K562 (cell line): ENCODE measurements around the gene HLF. TPM values are rescaled to one million over a fixed set of nuclear protein-coding genes. Genes with fewer than 3 reads are reported as not detected.

Source experiments
- ATAC-seq: fragments of 200-7000 bp; cut with Tn5 transposase; 3 replicates; pipeline ENCODE4 v1.9.1; 2020; ENCODE audit warnings: moderate library complexity
- BruUV-seq: library from RNA; stranded (reverse); fragments of 400-500 nt; replicated peaks from 2 replicates; lab custom pipeline; 2021; lab: Mats Ljungman, UMichigan
- CTCF ChIA-PET: fragments of 300-600 bp; formaldehyde crosslinking; extraction: SDS; loops from one replicate; lab custom pipeline; 2021; ENCODE audit warnings: low intra/inter-chr PET ratio; lab: Yijun Ruan, JAX
- POLR2A ChIA-PET: fragments of 300-600, 350-650 bp; sonication (Branson Sonifier 250); formaldehyde crosslinking; extraction: SDS; loops from one replicate; lab custom pipeline; 2021; ENCODE audit warnings: antibody characterized with exemption, inconsistent platforms; lab: Yijun Ruan, JAX
- DNase-seq, 4 experiments: peaks; one replicate each; pipeline versions ENCODE4 v3.0.0 to v3.0.0-alpha.2; 2011 to 2018; ENCODE audit warnings: low spot score in 3 of 4, mixed read lengths in 3 of 4; ENCODE audit errors: extremely low read depth in 1 of 4
- FAIRE-seq: peaks from 2 replicates; lab custom pipeline; 2011; peaks lifted over from hg19 to GRCh38; lab: Jason Lieb, UNC
- H2AFZ ChIP-seq: 2 replicates; pipeline ENCODE4 v1.6.0; 2011; ENCODE audit warnings: low read depth, low read length, control low read depth, inconsistent platforms
- H3K27ac ChIP-seq: fragments of 200-600 bp; 3 replicates; pipeline ENCODE4 v1.8.0; 2011; ENCODE audit warnings: low read depth, mild to moderate bottlenecking, control low read depth, inconsistent platforms, low read length, moderate library complexity, mixed read lengths; ENCODE audit errors: extremely low read depth
- H3K27me3 ChIP-seq, 2 experiments: fragments of 300-600 bp in 1 of 2; 2 replicates in 1 of 2; 3 replicates in 1 of 2; pipeline versions ENCODE4 v1.6.0 to v1.8.0; 2011; ENCODE audit warnings: inconsistent platforms in 2 of 2, low read length in 2 of 2, mild to moderate bottlenecking in 1 of 2, mixed read lengths in 1 of 2, moderate library complexity in 1 of 2; ENCODE audit not compliant: control insufficient read depth in 2 of 2, insufficient read depth in 2 of 2
- H3K36me3 ChIP-seq: fragments of 300-600 bp; 3 replicates; pipeline ENCODE4 v1.8.0; 2011; ENCODE audit warnings: mild to moderate bottlenecking, low read length, inconsistent platforms; ENCODE audit not compliant: control insufficient read depth, insufficient read depth
- H3K4me1 ChIP-seq, 2 experiments: fragments of 200-600 bp in 1 of 2; replicated peaks in 1 of 2; 2 replicates in 1 of 2; 3 replicates in 1 of 2; pipeline versions ENCODE4 v1.5.1 to v1.8.0; 2011; ENCODE audit warnings: inconsistent platforms in 2 of 2, low read length in 2 of 2, mild to moderate bottlenecking in 1 of 2, mixed read lengths in 1 of 2, moderate library complexity in 1 of 2; ENCODE audit not compliant: control insufficient read depth in 2 of 2, insufficient read depth in 2 of 2
- H3K4me2 ChIP-seq: 2 replicates; pipeline ENCODE4 v1.6.1; 2011; ENCODE audit warnings: low read length, control low read depth, inconsistent platforms, mixed read lengths; ENCODE audit not compliant: insufficient read depth
- H3K4me3 ChIP-seq: fragments of 200-600 bp; sonication (generic), shearing (Covaris generic); 2 replicates; pipeline ENCODE4 v1.5.1; 2016; ENCODE audit warnings: control low read depth, inconsistent platforms
- H3K79me2 ChIP-seq: fragments of 200-600 bp; 3 replicates; pipeline ENCODE4 v1.8.0; 2011; ENCODE audit warnings: low read length, inconsistent platforms; ENCODE audit not compliant: control insufficient read depth, insufficient read depth
- H3K9ac ChIP-seq, 2 experiments: 2 replicates each; pipeline versions ENCODE4 v1.6.0 to v1.6.1; 2011; ENCODE audit warnings: low read depth in 2 of 2, low read length in 2 of 2, control low read depth in 1 of 2, inconsistent platforms in 1 of 2, mild to moderate bottlenecking in 1 of 2, mixed read lengths in 1 of 2; ENCODE audit not compliant: insufficient read depth in 1 of 2
- H3K9me1 ChIP-seq: one replicate; pipeline ENCODE4 v1.6.0; 2011; ENCODE audit warnings: inconsistent platforms, mild to moderate bottlenecking, low read length, moderate library complexity; ENCODE audit not compliant: control insufficient read depth, insufficient read depth
- H3K9me3 ChIP-seq: replicated peaks from 2 replicates; pipeline ENCODE4 v1.5.1; 2011; ENCODE audit warnings: low read depth, low read length, inconsistent platforms; ENCODE audit not compliant: control insufficient read depth, insufficient read depth
- H4K20me1 ChIP-seq: replicated peaks from 2 replicates; pipeline ENCODE4 v1.6.1; 2011; ENCODE audit warnings: low read length, inconsistent platforms, mixed read lengths; ENCODE audit not compliant: control insufficient read depth, insufficient read depth
- ATF7 ChIP-seq: fragments of 450-650 bp; IDR thresholded peaks from 2 replicates; pipeline ENCODE4 v1.7.1; 2014; ENCODE audit warnings: mild to moderate bottlenecking, moderate library complexity
- HDGF ChIP-seq: fragments of 450-650 bp; IDR thresholded peaks from 2 replicates; pipeline ENCODE4 v1.6.1; 2016
- JUND ChIP-seq, 2 experiments: IDR thresholded peaks; 2 replicates in 1 of 2; 3 replicates in 1 of 2; pipeline ENCODE4 v1.6.1; 2011; ENCODE audit warnings: borderline replicate concordance in 2 of 2, low read depth in 2 of 2, low read length in 2 of 2, improper control_type of control experiment in 1 of 2, missing biosample characterization in 1 of 2, missing genetic modification characterization in 1 of 2, missing genetic modification reagents in 1 of 2
- RNF2 ChIP-seq: sonication (generic); IDR thresholded peaks from 2 replicates; pipeline ENCODE4 v1.6.1; 2016
- WGBS: fragments of 100-300 bp; shearing (Covaris generic); methylation state at CpG from one replicate; pipeline ENCODE4 v1.1.6; 2016; ENCODE audit warnings: low coverage, mixed read lengths; ENCODE audit not compliant: insufficient coverage; ENCODE audit errors: missing lambda C conversion rate; 5-methylcytosine and 5-hydroxymethylcytosine counted together
- in situ Hi-C: fragments of 300-500 bp; cut with MboI; formaldehyde crosslinking; loops from 4 replicates; pipeline ENCODE4 v1.15.0; 2018; ENCODE audit warnings: inconsistent platforms, mixed read lengths
- intact Hi-C: fragments of 100-400 bp; cut with micrococcal nuclease; formaldehyde crosslinking; loops from 2 replicates; pipeline ENCODE4 v1.14.2; 2022
- polyA plus RNA-seq, 8 experiments: library from polyadenylated mRNA; depleted of rRNA in 4 of 8; stranded (reverse) in 5 of 8; unstranded in 3 of 8; fragments of >200 nt; fragmentation: Nextera tagmentation in 2 of 8; fragmentation: Illumina TruSeq in 1 of 8; extraction: Ambion mirVana in 2 of 8; extraction: Trizol in 1 of 8; gene quantifications; 2 replicates each; pipeline versions ENCODE4 v1.2.1 to v1.2.3, GENCODE V29; 2011 to 2014; ENCODE audit warnings: inconsistent platforms in 1 of 8, missing spikeins in 1 of 8
- total RNA-seq, 7 experiments: library from RNA; depleted of rRNA in 6 of 7; stranded (reverse); fragments of >200 nt in 6 of 7; fragmentation: Illumina TruSeq in 2 of 7; extraction: Trizol in 2 of 7; gene quantifications; 2 replicates each; pipeline versions ENCODE4 v1.2.1 to v1.2.3, GENCODE V29; 2011 to 2021; ENCODE audit warnings: low replicate concordance in 1 of 7
- TF ChIP-seq, protein P1 (sequence below), 2 experiments: fragments of 450-650 bp in 1 of 2; sonication (generic) in 1 of 2; formaldehyde crosslinking in 1 of 2; IDR thresholded peaks in 1 of 2; conservative IDR thresholded peaks in 1 of 2; 2 replicates each; pipeline versions ENCODE4 v1.6.1 to v1.8.1; 2016 to 2023; ENCODE audit warnings: mild to moderate bottlenecking in 2 of 2, moderate library complexity in 2 of 2, inconsistent platforms in 1 of 2, missing genetic modification reagents in 1 of 2

HLF gene
- total and polyA plus RNA-seq, 9 of the 15 experiments (the other 6 are each of a cell fraction or from before 2014, with no cell fraction given) = 0.03 to 0.24 (median 0.09) TPM

DNA sequence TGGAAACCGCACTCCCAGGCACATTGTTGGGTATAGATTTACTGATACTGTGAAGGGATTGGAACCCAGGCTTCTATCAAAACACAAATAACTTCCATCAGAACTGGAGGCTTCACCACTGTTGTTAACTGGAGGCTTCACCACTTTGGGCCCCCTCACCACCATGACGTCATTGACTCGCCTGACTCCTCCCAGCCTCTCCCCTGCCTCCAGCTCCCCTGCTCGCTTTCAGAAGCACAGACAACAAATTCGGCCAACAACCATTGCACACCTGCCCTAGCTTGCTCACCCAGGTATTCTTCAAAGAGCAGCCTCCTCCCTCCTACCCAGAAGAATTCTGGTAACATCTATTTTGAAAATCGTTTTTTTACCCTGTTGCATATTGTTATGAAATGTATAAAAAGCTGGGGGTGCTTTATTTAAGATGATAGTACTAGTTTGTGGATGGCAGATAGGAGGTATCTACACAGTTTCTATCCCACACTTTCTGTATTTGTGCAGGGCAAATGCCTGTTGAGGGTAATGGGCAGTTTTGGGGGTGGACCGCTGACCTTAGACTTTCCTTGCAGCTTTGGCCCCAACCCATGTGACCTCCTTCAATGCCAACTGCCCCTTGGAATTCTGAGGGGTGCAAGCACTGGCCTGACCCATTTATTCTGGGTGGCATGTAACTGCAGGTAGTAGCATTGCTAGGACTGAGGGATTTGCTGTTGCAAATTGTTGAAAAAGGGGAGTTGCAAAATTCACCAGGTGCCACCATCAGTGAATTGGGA is 54.1 kb downstream of the HLF start:
- no peak for TF ChIP-seq JUND (IDR thresholded peaks at IDR 0.05; ENCODE audit: borderline replicate concordance, low read depth, low read length)
- 0 out of 3 replicates have a peak, but pooled peaks have one; percentile 14 for TF ChIP-seq JUND (tag; IDR thresholded peaks at IDR 0.05; ENCODE audit: borderline replicate concordance, low read depth, low read length)
- TF ChIP-seq RNF2 = no peak
- peak; percentile 87 for TF ChIP-seq ATF7
- TF ChIP-seq, protein P1, sequence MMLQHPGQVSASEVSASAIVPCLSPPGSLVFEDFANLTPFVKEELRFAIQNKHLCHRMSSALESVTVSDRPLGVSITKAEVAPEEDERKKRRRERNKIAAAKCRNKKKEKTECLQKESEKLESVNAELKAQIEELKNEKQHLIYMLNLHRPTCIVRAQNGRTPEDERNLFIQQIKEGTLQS (IDR thresholded peaks at IDR 0.05) = peak; percentile 71
- TF ChIP-seq, protein P1 (CRISPR knock-in tag; conservative IDR thresholded peaks at IDR 0.05) = no peak
- TF ChIP-seq HDGF = no peak
- Histone ChIP-seq H3K27ac (no peak overlapping the region), H4K20me1 (no peaks in the 10 kb centered on the region), H3K4me1 (peaks cover 0 to 4% of the 10 kb centered on the region in 2 experiments; a peak in 2 of 5 replicates), H3K36me3 (no peaks in the 10 kb centered on the region), H3K9me1 (no peaks in the 10 kb centered on the region), H3K27me3 (no peaks in the 10 kb centered on the region), H3K9ac (no peak overlapping the region), H3K79me2 (no peaks in the 10 kb centered on the region), H3K9me3 (no peaks in the 10 kb centered on the region), H2AFZ (no peak overlapping the region), H3K4me3 (no peak overlapping the region), H3K4me2 (no peak overlapping the region)
- in situ Hi-C loops = no loop called here
- FAIRE-seq = no peak
- ChIA-PET POLR2A (no interaction called here), CTCF (no interaction called here)
- no peak for ATAC-seq
- BruUV-seq = no TSS peak
- no peak for DNase-seq
- intact Hi-C loops = no loop called here
- 29% methylated on average over 7 of the region's 7 CpGs for WGBS
